Panc1 (cell line): Measurements from ENCODE around the gene HIGD1C. TPM values are rescaled to one million over a fixed set of nuclear protein-coding genes. Genes with fewer than 3 reads are reported as not detected.

Experiments used
- ATAC-seq: fragments of 200-7000 bp; cut with Tn5 transposase; 2 replicates; pipeline ENCODE4 v1.9.1; 2020; ENCODE audit warnings: mild to moderate bottlenecking, moderate library complexity
- BruUV-seq: library from RNA; stranded (reverse); fragments of 400-500 nt; replicated peaks from 2 replicates; lab custom pipeline; 2021; lab: Mats Ljungman, UMichigan
- CTCF ChIA-PET: fragments of 300-600 bp; sonication (Branson Sonifier 250); formaldehyde crosslinking; loops from one replicate; lab custom pipeline; 2022; ENCODE audit warnings: antibody characterized with exemption; lab: Charles Lee
- POLR2A ChIA-PET: fragments of 300-600 bp; sonication (Branson Sonifier 250); formaldehyde crosslinking; loops from one replicate; lab custom pipeline; 2022; ENCODE audit warnings: antibody characterized with exemption; lab: Charles Lee
- DNase-seq: peaks from one replicate; pipeline ENCODE4 v3.0.0-alpha.2; 2010; ENCODE audit warnings: low read depth, low spot score
- H3K27ac ChIP-seq: 2 replicates; pipeline ENCODE4 v1.5.1; 2011; ENCODE audit warnings: mild to moderate bottlenecking, low read length, inconsistent platforms
- H3K27me3 ChIP-seq: fragments of 200-500 bp; sonication (Bioruptor generic); 2 replicates; pipeline ENCODE4 v1.6.0; 2014; ENCODE audit warnings: low read length, inconsistent platforms; ENCODE audit not compliant: control insufficient read depth, insufficient read depth
- H3K36me3 ChIP-seq: fragments of 200-500 bp; sonication (Bioruptor generic); 2 replicates; pipeline ENCODE4 v1.5.1; 2014; ENCODE audit warnings: inconsistent platforms, mild to moderate bottlenecking, low read length, moderate library complexity; ENCODE audit not compliant: control insufficient read depth, insufficient read depth
- H3K4me1 ChIP-seq: 2 replicates; pipeline ENCODE4 v1.5.1; 2011; ENCODE audit warnings: inconsistent platforms, mild to moderate bottlenecking, low read length, moderate library complexity; ENCODE audit not compliant: control insufficient read depth, insufficient read depth
- H3K4me3 ChIP-seq, 2 experiments: 2 replicates each; pipeline ENCODE4 v1.5.1; 2011 to 2012; ENCODE audit warnings: low read depth in 2 of 2, low read length in 2 of 2, mild to moderate bottlenecking in 2 of 2, inconsistent platforms in 1 of 2, moderate library complexity in 1 of 2
- H3K9me3 ChIP-seq: fragments of 200-500 bp; sonication (Bioruptor generic); 2 replicates; pipeline ENCODE4 v1.5.1; 2014; ENCODE audit warnings: low read depth, mild to moderate bottlenecking, inconsistent platforms, low read length, moderate library complexity; ENCODE audit not compliant: control insufficient read depth, insufficient read depth
- POLR2AphosphoS5 ChIP-seq: IDR thresholded peaks from 2 replicates; pipeline ENCODE4 v1.6.1; 2012; ENCODE audit warnings: mild to moderate bottlenecking, low read depth, low read length, moderate library complexity
- SIN3A ChIP-seq: IDR thresholded peaks from 2 replicates; pipeline ENCODE4 v1.6.1; 2012; ENCODE audit warnings: low read depth, mild to moderate bottlenecking, low read length, moderate library complexity, borderline replicate concordance; ENCODE audit not compliant: insufficient read depth
- TCF7L2 ChIP-seq: IDR thresholded peaks from 2 replicates; pipeline ENCODE4 v1.6.1; 2011; ENCODE audit warnings: mild to moderate bottlenecking, low read depth, low read length, inconsistent platforms
- in situ Hi-C: cut with HindIII; loops from 2 replicates; pipeline ENCODE4 v1.10.0; 2016; ENCODE audit warnings: low sequenced_read_pairs, low pct_unique_long_range_greater_than_20kb
- intact Hi-C: fragments of 100-400 bp; cut with micrococcal nuclease; formaldehyde crosslinking; loops from one replicate; pipeline ENCODE4 v1.10.0; 2022; ENCODE audit not compliant: unreplicated experiment
- total RNA-seq: library from RNA; stranded (reverse); gene quantifications from one replicate; pipeline ENCODE4 v1.2.1, GENCODE V29; 2021; ENCODE audit not compliant: unreplicated experiment
- TF ChIP-seq, protein P1 (sequence below), 2 experiments: IDR thresholded peaks; 2 replicates each; pipeline ENCODE4 v1.6.1; 2011 to 2012; ENCODE audit warnings: low read depth in 2 of 2, control low read depth in 1 of 2, low read length in 1 of 2, mild to moderate bottlenecking in 1 of 2, moderate library complexity in 1 of 2; ENCODE audit not compliant: insufficient read depth in 1 of 2
- TF ChIP-seq, protein P2 (sequence below): fragments of 450-650 bp; IDR thresholded peaks from 2 replicates; pipeline ENCODE4 v1.5.1; 2017; ENCODE audit warnings: mild to moderate bottlenecking

Gene HIGD1C
- total RNA-seq, 1 experiment from 2014 or later = not detected

- peak; percentile 85 for ATAC-seq
- in situ Hi-C loops = no loop called here
Observed at GRCh38 chr12:50986966-50987737, 34.8 kb downstream of the HIGD1C start.

DNA sequence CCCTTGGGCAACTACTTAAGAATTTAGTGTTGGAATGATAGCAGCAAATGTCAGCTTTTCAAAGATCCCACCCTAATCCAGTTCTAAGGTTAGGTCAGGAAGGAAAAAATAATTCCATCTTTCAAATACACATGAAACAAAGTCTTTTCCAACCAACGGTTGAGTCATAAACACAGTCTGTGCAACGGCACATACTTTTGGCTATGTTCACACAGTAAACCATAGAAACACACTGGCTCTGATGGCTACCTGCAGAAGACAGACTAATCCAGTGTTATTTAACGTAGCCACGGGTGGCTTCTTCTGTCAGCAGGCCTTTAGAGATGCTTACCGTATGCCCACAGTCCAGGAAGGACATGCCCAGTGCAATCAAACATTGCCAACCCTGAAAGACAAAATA, 35.7 kb downstream of the HIGD1C start:
- H3K4me3 ChIP-seq = no peak overlapping the region
- in situ Hi-C loops (no loop called here), intact Hi-C loops (loop anchor here (5.0 kb wide), 1 partner anchor 221 kb away; no protein-coding TSS in a partner anchor)
- H3K27me3 ChIP-seq = no peaks in the 10 kb centered on the region
- POLR2A ChIA-PET = no interaction called here
- H3K27ac ChIP-seq = no peak overlapping the region
- ATAC-seq (no peak), DNase-seq (no peak)
- H3K36me3 ChIP-seq = peaks cover 17% of the 10 kb centered on the region
- H3K9me3 ChIP-seq = no peaks in the 10 kb centered on the region
- no peaks in the 10 kb centered on the region for H3K4me1 ChIP-seq
- CTCF ChIA-PET = interaction anchor here (0.6 to 1.2 kb wide), 2 partner anchors 87 to 161 kb away, joined by 3 to 13 read pairs; no protein-coding TSS in a partner anchor
- TF ChIP-seq, protein P1, sequence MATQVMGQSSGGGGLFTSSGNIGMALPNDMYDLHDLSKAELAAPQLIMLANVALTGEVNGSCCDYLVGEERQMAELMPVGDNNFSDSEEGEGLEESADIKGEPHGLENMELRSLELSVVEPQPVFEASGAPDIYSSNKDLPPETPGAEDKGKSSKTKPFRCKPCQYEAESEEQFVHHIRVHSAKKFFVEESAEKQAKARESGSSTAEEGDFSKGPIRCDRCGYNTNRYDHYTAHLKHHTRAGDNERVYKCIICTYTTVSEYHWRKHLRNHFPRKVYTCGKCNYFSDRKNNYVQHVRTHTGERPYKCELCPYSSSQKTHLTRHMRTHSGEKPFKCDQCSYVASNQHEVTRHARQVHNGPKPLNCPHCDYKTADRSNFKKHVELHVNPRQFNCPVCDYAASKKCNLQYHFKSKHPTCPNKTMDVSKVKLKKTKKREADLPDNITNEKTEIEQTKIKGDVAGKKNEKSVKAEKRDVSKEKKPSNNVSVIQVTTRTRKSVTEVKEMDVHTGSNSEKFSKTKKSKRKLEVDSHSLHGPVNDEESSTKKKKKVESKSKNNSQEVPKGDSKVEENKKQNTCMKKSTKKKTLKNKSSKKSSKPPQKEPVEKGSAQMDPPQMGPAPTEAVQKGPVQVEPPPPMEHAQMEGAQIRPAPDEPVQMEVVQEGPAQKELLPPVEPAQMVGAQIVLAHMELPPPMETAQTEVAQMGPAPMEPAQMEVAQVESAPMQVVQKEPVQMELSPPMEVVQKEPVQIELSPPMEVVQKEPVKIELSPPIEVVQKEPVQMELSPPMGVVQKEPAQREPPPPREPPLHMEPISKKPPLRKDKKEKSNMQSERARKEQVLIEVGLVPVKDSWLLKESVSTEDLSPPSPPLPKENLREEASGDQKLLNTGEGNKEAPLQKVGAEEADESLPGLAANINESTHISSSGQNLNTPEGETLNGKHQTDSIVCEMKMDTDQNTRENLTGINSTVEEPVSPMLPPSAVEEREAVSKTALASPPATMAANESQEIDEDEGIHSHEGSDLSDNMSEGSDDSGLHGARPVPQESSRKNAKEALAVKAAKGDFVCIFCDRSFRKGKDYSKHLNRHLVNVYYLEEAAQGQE (IDR thresholded peaks at IDR 0.05; ENCODE audit: insufficient read depth in 1 of 2, low read depth in 2 of 2, low read length in 1 of 2) = no peak
- no peak for TF ChIP-seq TCF7L2
- TF ChIP-seq, protein P2, sequence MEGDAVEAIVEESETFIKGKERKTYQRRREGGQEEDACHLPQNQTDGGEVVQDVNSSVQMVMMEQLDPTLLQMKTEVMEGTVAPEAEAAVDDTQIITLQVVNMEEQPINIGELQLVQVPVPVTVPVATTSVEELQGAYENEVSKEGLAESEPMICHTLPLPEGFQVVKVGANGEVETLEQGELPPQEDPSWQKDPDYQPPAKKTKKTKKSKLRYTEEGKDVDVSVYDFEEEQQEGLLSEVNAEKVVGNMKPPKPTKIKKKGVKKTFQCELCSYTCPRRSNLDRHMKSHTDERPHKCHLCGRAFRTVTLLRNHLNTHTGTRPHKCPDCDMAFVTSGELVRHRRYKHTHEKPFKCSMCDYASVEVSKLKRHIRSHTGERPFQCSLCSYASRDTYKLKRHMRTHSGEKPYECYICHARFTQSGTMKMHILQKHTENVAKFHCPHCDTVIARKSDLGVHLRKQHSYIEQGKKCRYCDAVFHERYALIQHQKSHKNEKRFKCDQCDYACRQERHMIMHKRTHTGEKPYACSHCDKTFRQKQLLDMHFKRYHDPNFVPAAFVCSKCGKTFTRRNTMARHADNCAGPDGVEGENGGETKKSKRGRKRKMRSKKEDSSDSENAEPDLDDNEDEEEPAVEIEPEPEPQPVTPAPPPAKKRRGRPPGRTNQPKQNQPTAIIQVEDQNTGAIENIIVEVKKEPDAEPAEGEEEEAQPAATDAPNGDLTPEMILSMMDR = no peak
- no peak for TF ChIP-seq SIN3A
- no peak for TF ChIP-seq POLR2AphosphoS5
- no TSS peak for BruUV-seq

More at GRCh38 chr12:50986966-50987737, 34.8 kb downstream of the HIGD1C start:
- TF ChIP-seq SIN3A = no peak
- TF ChIP-seq, protein P2 = peak; percentile 79
- Histone ChIP-seq H3K36me3 (peaks cover 13% of the 10 kb centered on the region), H3K4me1 (no peaks in the 10 kb centered on the region), H3K9me3 (no peaks in the 10 kb centered on the region), H3K27ac (no peak overlapping the region), H3K27me3 (no peaks in the 10 kb centered on the region), H3K4me3 (no peak overlapping the region)
- peak; percentile 48 for DNase-seq
- ChIA-PET POLR2A (no interaction called here), CTCF (interaction anchor here (0.5 to 1.3 kb wide), 6 partner anchors 41 to 222 kb away, joined by 3 to 10 read pairs (median 8); no protein-coding TSS in a partner anchor)
- intact Hi-C loops = loop anchor here (2.0 to 5.0 kb wide), 2 partner anchors 162 to 220 kb away; no protein-coding TSS in a partner anchor
- BruUV-seq = no TSS peak
